NCI-H146 (cell line): ENCODE measurements around the gene SLC7A5.
A peak's percentile ranks its signal among the peaks of the same experiment; 100 is the strongest.
"Not testable (repeated sequence)": the region's sequence is repeated elsewhere in the genome, so short reads cannot be mapped to it uniquely, and the experiment has no call there.

Source experiments
- DNase-seq: peaks from one replicate; lab custom pipeline; 2025; lab: John Stamatoyannopoulos, UW

The SLC7A5 gene

GRCh38 chr16:87887931-87888330 lies 18.6 kb upstream of the SLC7A5 start:
- DNase-seq = not testable (repeated sequence)

GRCh38 chr16:87885371-87885967 lies 16.2 kb upstream of the SLC7A5 start:
- DNase-seq = peak; percentile 47

DNA sequence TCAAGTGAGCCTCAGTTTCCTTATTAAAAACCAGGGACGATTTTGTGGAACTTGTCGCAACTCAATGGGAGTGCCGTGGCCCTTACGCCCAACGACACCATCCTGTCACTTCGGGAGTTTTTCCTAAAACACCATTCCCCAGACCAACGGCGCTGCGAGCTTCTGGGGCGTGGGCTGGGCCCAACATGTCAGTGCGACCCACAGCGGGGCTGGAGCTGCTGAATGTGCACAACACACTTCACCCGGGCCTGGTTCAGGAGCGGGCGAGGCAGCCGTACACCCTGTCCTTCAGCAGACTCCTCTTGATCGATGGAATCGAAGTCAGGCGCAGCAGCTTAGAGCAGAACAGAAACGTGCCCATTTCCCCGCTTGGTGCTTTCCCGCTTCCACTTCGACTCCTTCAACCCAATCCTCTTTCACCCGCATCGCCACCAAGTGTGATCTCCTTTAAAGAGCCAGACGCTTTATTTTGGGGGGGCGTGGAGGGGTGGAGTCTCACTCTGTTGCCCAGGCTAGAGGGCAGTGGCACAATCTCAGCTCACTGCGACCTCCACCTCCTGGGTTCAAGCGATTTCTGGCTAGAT lies 13.2 kb upstream of the SLC7A5 start:
- DNase-seq = no peak

DNA sequence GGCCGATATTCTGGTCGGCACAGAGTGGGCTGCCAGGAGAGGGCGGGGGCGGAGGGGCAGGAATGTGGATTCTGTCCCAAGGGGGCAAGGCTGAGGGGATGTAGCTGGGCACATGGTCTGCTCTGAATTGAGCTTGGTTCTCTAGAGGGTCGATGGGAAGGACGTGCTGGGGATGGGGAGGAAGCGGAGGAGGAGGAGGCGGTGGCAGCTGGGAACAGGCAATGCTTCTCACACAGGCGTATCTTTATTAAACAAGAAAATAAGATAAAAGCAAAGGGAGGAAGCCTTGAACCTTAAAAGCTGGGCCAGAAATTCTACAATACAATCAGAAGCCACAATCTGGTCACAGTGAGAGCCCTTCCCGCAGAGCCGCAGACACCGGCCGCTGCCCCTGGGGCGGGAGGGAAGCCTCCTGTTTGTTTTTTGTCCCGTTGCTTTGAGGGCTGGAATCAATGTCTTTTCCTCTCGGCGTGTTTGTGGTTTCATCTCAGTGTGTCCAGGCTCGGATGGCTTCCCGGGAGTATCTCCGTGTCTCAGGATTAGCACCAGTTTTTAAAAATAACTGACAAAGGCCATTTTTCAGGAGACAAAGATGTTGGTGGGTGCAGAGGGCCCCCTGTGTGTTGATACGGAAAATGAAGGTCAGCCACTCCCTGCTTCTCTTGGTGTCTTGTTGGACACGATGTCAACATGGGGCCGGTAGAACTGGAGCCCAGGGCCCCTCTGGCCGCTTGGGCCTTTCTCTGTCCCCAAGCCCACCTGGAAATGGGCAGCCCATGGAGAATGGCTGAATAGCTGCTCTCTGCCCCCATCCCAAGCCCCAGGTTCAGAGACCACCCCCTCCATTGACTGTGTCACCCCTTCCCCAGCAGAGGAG lies 12.3 kb upstream of the SLC7A5 start:
- no peak for DNase-seq

DNA sequence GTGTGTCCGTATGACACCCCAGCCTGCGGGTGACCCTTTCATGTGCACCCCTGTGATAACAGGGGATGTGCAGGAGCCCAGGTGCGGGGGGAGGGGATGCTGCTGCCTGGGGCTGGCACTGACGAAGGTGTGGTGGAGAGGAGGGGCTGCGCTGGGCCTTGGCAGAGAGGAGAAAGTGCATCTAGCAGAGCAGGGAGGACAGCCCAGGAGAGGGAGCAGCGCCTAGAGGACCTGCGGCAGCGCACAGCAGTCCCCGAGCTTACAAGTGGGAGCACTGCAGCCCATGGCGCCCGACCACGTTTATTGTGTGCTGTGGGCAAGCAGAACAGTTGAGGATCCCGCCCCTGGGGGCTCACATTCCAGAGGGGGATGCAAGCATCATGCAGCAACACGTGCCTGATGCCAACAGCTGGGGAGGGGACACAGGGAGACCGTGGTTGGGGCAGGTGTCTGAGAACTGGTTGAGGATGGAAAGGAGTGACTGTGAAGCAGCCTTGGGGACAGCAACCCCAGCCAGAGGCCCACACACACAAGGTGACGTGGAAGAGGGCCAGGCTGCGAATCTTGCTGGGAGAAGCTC lies 10.9 kb upstream of the SLC7A5 start:
- no peak for DNase-seq

GRCh38 chr16:87879411-87880013 lies 10.2 kb upstream of the SLC7A5 start:
- not testable (repeated sequence) for DNase-seq

DNA sequence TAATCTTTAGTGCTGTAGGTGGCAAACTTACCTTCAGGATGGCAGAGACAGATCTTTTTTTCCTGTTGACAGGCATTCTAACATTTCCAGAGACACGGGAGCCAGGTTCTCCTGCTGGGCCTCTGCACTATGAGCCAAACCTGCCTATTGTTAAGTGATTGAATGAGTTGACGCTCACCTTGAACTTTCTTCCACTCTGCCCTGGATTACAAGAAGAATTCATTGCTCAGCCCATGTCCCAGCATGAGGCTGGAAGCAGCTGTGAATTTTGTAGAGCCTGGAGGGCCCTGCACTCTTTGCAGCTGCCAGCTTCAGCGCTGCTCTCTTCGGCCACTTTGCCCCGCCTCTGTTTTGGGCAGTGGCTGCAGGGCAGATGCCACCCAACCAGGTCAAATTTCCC lies 9.4 kb upstream of the SLC7A5 start:
- peak; percentile 9 for DNase-seq

DNA sequence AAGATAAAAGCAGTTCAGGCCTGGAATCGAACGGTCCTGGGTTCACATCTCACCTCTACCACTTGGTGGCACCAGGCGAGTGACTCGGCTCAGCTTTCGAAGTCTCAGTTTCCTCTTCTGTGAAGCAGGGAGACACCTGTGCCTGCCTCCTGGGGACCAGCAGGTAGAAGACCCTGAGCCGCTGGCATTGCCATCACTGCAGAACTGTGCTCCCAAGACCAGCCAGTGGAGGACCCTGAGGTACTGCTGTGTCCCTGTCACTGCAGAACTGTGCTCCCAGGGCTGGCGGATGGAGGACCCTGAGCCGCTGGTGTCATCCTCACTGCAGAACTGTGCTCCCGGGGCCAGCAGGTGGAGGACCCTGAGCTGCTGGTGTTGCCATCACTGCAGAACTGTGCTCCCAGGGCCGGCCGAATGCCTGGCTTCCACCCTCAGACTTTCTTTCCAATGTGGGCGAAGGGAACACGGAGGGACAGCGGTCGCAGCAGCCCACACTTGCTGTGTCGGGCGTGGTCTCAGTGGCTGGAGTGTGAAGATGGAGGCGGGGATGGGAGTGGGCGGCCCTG lies 8.7 kb upstream of the SLC7A5 start:
- no peak for DNase-seq

DNA sequence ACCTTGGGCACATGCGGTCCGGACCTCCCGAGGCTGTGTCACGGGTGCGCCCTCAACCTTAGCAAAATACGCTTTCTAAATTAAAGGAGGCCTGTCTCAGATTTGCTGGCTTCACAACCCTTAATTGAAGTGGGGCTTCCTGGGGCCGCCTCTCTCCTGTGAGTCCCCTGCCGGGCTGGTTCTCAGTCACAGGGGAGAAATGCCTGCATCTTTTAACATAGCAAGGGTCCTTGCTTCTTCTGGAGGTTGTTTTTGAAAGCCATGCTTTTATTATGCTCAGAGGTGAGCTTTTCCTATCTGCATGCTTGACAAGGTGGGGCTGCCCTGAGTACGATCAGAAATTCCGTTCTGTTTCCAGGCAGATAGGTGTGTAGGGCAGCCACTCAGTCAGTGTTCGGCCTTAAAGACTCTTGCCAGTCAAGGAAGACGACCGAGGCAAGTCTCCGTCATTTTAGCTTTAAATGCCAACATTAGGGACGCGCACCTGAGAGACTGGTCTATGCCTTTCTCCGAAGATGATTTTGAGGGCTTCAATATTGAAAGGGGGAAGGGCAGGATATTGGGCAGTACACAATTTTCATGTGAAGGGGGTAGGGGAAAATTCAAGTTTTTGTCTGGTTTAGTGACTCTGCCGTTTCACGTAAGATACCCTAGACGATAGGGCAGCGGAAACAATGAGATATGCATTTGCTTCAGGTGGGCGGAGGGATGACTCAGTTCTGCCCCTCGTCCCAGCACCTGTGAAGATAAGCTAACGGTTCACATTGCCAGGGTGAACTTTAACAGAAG lies 5.5 kb upstream of the SLC7A5 start:
- no peak for DNase-seq

- DNase-seq = peak; percentile 90
Observed at GRCh38 chr16:87870418-87871291, 1.3 kb upstream of the SLC7A5 start.

GRCh38 chr16:87869879-87870417 lies 641 bp upstream of the SLC7A5 start:
- DNase-seq = not testable (repeated sequence)

- DNase-seq = not testable (repeated sequence)
Observed at GRCh38 chr16:87868254-87869029, 865 bp downstream of the SLC7A5 start.

DNA sequence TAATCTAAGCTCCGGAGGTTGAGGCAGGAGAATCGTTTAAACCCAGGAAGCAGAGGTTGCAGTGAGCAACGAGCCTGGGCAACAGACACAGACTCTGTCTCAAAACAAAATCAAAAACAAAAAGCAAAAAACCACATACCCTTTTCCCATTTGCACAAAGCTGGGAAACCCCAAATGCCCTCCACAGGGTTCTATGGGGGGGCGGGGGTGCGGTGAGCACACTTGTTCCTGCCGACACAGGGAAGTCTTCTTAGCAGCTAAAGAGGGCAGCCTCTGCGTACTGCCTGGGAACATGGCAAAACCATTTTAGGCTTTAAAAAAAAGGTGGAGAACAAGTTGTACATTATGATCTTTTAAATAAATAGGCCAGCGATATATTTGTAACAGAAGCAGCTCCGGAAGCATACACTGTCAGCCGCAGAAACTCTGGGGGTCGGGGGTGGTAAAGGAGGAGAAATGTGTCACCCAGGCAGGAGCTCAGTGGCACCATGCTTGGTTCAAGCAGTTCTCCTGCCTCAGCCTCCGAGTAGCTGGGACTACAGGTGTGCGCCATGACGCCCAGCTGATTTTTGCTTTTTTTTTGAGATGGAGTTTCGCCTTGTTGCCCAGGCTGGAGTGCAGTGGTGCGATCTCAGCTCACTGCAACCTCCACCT lies 3.3 kb downstream of the SLC7A5 start:
- DNase-seq = not testable (repeated sequence)

- DNase-seq = peak; percentile 13
Observed at GRCh38 chr16:87864331-87864989, 4.8 kb downstream of the SLC7A5 start.

GRCh38 chr16:87863327-87863635 lies 6.0 kb downstream of the SLC7A5 start:
- DNase-seq = not testable (repeated sequence)

- not testable (repeated sequence) for DNase-seq
Observed at GRCh38 chr16:87862597-87863326, 6.5 kb downstream of the SLC7A5 start.
